DMS 273 (cell line): ENCODE data around the gene GPM6B.
A peak's percentile ranks its signal among the peaks of the same experiment; 100 is the strongest.

Source experiments
- DNase-seq: peaks from one replicate; lab custom pipeline; 2025; ENCODE audit not compliant: unreplicated experiment; lab: John Stamatoyannopoulos, UW

Gene GPM6B

GRCh38 chrX:13770013-13770535 is 46.8 kb downstream of the GPM6B start:
- no peak for DNase-seq

- no peak for DNase-seq
Observed at GRCh38 chrX:13768939-13769338, 48.0 kb downstream of the GPM6B start.

DNA sequence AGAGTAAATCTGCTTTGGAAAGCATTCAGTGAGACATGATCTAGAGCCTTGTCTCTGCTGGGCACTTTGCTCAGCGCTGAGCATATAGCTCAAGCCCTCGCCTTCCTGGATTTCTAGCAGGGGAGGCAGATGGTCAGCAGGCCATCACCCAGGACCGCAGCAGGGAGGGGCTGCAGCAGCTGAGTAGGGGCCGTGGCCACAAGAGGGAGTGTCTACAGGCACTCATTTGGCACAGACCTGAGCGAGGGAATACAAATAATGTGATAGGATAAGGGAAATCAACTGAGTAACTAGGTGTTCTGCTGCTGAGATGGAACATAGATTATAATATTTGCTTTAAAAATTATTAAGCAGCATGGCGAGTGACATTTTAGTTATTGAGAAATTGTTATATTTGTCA is 52.1 kb downstream of the GPM6B start:
- DNase-seq = peak; percentile 56

GRCh38 chrX:13764281-13764680 is 52.6 kb downstream of the GPM6B start:
- DNase-seq = no peak

- DNase-seq = no peak
Observed at GRCh38 chrX:13763489-13763888, 53.4 kb downstream of the GPM6B start.

GRCh38 chrX:13761606-13762414 is 55.1 kb downstream of the GPM6B start:
- DNase-seq = no peak

DNA sequence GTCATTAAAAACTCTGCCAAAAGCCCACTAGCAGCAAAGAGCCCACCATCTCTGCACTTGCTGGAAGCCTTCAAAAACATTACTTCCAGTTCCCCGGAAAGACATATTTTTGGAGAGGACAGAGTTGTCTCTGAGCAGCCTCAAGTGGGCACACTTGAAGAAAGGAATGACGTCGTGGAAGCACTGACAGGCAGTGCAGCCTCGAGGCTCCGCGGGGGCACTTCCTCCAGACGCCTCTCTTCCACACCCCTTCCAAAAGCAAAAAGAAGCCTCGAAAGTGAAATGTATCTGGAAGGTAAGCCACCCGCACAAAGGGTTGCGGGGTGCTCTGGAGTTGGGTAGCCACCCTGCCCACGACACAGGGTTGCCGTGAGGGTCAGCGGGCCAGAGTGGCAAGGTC is 56.5 kb downstream of the GPM6B start:
- DNase-seq = no peak

DNA sequence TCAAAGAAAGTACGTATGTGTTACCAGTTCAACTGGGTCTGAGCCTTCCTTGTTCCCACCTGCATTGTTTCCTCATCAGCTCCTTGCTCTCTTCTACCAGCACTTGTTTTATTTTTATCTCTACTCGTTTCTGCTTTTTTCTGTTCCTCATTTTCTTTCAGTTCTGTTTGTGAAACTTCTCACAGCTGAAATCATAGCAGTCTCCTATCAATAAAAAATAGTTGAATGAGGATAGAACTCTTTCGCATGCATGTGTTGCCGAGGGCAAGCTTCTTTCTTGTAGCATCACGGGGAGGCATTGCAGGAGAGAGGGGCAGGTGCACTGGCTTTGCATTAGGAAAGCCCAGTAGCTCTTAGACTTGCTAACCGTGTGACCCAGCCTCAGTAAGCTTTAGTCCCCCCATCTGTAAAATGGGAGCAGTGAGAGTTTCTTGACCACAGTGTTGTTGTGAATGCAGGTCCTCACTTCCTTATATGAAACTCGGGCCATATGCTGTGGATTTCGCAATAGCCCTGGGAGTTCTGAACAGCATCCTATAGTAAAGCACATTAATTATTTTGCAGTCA is 57.7 kb downstream of the GPM6B start:
- DNase-seq = no peak

DNA sequence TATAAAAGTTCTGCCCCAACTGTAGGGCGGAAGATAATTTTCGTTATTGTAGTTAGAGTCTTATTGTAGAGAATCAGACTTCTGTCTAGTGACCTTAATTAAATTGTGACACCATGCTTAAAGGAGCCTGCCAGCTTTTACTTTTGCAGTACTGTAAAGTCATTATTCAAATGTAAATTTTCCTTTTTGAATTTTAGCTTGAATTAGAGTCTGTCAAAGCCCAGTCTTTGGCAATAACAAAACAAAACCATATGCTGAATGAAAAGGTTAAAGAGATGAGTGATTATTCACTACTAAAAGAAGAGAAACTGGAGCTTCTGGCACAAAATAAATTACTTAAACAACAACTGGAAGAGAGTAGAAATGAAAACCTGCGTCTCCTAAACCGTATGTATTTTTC is 60.5 kb downstream of the GPM6B start:
- DNase-seq = no peak

GRCh38 chrX:13755254-13755653 is 61.6 kb downstream of the GPM6B start:
- no peak for DNase-seq

DNA sequence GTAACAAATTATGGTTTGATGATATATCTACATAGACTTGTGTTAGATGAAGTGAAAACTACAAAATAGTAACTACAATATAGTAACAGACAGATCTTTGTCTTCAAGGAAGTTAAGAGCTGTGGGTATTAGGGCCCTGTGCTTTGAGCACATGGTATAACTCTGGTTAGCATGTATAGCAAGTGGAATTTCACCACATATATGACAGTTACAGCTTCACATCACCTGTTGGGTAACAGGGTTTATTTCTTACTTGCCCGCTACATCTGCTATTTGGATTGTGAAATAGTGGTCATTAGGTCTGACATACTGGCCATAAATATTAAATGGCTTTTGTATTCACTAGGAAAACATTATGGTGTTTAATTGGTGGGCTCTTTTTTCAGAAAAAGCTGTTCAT is 62.1 kb downstream of the GPM6B start:
- no peak for DNase-seq

- no peak for DNase-seq
Observed at GRCh38 chrX:13752646-13753045, 64.2 kb downstream of the GPM6B start.

GRCh38 chrX:13752141-13752540 is 64.8 kb downstream of the GPM6B start:
- DNase-seq = no peak

DNA sequence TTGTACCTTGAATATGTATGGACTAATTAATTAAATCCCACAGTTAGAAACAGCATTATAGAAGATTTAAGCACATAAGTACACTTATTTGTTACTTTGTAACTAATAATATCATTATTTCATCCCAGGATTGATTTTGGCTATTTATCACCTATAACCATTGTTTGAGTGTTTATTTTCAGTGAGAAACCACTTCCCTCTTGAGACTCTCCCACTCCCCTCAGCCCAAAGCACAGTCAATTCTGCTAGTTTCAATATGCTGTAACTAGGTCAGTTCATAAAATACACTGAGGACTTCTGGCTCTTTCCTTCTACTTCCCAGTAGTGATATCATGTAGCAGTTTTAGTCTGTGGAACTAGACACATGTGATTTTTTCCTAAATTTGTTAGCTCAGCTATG is 66.1 kb downstream of the GPM6B start:
- no peak for DNase-seq

DNA sequence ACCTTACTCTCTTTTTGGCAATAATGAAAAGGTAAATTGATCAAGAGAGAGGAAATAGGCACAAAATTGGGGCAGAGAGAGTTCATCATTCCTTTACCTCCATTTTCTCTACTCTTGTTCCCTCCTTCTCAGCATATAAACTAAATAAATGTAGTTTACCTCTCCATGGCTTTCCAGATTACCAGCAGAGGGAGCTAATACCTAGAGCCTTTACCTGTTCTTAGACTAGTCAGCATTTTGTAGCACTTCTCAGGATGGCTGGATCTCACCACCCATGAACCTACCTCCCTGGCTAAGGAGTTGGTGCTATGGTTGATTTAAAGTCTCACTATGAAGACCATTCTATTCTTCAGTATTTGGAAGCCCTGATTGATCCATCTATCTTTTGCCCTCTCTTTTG is 66.7 kb downstream of the GPM6B start:
- DNase-seq = peak; percentile 72

GRCh38 chrX:13748486-13748885 is 68.4 kb downstream of the GPM6B start:
- DNase-seq = no peak

DNA sequence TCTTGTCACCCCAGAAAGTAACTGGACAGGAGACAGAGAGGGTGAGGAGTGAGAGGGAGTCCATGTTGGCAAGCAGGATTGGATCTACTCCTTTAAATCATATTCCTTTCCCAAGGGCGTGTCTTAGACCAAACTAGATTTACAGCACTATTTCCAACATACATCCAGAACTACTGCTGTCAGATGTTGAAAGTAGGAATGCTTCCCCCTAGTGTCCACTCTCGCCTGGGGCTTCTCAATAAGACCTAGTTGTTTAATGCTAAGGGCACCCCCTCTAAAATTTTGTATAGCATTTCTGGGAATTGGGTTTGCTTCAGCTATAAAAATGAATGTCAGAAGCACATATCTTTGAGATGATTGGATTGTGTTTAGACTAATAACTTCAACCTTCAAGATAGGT is 69.1 kb downstream of the GPM6B start:
- peak; percentile 66 for DNase-seq

GRCh38 chrX:13742397-13743176 is 74.3 kb downstream of the GPM6B start:
- DNase-seq = no peak

DNA sequence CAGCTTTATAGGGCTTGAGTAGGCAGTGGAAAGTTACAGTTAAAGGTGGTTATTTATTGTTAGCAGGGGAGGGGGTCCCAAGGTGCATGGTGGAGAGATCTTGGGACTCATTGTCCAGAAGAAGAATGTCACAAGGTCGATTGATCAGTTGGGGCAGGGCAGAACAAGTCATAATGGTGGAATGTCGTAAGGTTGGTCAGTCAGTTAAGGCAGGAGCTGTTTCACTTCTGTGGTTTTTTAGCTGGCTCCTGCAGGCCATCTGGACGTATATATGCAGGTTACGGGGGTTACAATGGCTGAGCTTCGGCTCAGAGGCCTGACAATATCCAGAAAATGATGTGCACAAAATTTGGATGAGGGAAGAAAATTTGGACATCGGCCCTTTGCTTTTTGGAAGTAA is 75.2 kb downstream of the GPM6B start:
- DNase-seq = no peak

GRCh38 chrX:13734278-13735172 is 82.4 kb downstream of the GPM6B start, which contains the start of the genes OFD1 and TRAPPC2:
TSS of gene OFD1 (plus strand) at chrX:13734748. CDS start at chrX:13735072, 324 bp downstream.
TSS of gene TRAPPC2 (minus strand) at chrX:13734620. CDS start at chrX:13719963, 14,657 bp downstream.
- peak; percentile 97 for DNase-seq

- no peak for DNase-seq
Observed at GRCh38 chrX:13733506-13733905, 83.4 kb downstream of the GPM6B start.
